Right kidney (tissue), 1 donor: ENCODE data around the gene DDX1.
"Not testable (repeated sequence)": the region's sequence is repeated elsewhere in the genome, so short reads cannot be mapped to it uniquely, and the experiment has no call there.

Experiments
- DNase-seq: peaks from one replicate; pipeline ENCODE4 v3.0.0-alpha.2; 2016

DDX1 gene

DNA sequence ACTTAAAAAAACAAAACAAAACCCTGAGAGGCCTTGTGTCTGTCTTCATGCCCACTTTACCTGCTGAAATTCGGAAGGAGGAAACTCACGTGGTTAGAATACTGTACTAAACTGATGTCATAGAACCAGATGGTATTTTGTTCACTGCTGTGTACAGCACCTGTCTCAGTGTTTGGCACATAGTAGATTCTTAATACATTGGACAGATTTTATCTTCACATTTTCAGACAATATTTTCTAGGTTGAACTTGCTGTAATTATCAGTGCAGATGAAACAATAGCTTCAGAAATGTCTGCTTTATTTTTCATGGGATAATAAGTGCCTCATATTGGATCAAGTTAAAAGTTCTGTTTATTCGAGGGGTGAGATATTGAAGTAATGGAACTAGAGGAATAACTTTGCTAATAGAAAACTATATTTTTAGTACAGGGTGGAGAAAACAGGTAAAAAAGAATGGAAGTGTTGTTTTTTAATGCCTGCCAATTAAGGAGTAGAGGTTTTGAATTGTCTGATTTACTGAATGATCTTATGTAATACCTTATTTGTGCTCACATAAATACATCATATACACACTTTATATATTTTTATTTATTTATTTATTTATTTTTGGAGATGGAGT is 23.7 kb downstream of the DDX1 start:
- DNase-seq, result no peak

DNA sequence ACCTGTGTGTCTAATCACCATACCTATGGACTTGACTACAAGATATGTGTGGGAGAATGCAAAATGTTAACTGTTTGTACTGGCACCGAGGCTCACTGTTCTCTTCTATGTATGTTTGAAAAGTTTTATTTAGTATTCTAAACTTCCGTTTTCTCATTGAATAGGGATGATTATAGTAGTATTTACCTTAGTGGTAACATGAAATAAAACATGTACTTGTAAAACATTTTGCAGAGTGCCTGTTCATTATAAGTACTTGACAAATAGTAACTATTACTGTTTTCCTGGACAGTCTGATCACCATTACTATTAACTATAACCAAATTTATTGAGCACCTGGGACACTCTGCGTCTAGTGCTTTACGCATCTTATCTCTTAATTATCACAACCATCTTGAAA is 24.8 kb downstream of the DDX1 start:
- no peak for DNase-seq

DNA sequence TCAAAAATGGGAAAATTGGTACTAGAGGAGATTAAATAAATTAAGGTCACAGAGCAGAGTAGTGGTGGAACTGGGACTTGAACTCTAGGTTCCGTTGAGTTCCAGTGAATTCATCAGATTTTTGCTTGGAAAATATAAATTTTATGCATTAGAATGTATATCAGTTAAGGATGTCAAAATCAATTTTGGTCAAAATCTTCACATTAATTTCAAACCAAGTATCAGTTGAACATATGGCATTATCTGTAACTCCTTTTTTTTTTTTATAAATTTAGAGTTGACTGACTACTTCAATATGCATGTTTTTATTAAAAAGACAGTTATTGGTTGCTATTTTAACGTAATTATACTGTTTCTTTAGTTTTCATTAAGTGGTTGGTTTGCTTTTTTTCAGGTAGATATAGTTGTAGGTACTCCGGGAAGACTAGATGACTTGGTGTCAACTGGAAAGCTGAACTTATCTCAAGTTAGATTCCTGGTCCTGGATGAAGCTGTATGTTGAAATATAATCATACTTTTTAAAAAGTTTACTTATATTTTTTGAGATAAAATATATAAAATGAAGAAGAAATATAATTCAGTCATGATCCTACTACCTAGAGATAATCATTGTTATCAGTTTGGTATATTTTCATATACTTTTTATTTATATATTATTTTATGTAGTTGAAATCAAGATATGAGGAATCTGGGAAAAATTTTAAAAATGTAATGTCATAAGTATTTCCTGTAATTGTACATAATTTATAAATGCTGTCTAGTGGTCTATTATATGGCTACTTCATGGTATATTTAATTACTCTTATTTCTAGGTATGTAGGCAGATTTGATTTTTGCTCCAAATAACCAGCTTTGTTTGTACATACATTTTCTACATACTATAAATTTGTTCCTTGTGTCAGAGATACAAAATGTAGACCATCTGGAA is 25.4 kb downstream of the DDX1 start:
- no peak for DNase-seq

DNA sequence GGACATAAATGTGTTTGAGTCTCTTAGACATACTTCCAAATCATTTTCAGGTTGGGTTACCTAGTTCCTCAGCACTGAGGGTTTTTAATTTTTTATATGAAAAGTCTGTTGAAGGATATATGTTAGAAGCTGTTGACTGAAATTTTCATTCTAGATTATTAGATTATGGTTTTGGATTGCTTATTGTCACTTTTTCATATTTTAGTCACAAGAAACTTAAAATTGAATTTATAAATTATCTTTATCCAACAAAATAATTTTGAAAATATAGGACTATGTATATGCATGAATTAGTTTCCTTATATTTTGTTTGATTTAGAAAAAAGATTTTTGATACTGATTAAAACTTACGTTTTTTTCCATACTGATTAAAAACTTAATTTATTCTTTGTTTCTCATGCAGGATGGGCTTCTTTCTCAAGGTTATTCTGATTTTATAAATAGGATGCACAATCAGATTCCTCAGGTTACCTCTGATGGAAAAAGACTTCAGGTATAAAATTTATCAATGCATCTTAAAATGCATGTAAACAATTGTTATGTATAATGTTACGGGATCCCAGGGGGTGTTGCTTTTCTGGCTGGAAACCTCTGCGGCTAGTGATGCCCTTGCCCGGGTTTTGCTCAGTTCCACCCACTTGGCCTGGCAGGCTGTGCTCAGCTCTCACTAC is 26.2 kb downstream of the DDX1 start:
- no peak for DNase-seq

DNA sequence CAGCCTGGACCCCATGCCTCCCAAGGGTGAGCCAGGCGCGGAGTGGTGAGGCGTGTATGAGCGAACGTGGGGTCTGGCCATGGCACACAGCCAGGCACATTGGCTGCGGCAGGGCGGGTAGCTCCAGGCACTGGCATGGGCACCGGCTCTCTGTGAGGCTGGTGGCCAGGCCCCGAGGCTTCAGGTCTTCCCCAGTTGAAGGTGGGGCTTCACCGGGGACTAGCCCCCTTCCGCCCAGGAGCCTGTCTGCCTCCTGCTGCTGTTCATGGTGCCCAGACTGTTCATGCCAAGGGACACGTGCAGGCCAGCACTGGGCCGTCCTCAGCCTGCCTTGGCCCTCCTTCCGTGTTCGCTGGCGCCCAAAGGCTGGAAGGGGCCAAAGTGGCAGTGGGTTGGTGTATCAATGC is 26.8 kb downstream of the DDX1 start:
- no peak for DNase-seq

DNA sequence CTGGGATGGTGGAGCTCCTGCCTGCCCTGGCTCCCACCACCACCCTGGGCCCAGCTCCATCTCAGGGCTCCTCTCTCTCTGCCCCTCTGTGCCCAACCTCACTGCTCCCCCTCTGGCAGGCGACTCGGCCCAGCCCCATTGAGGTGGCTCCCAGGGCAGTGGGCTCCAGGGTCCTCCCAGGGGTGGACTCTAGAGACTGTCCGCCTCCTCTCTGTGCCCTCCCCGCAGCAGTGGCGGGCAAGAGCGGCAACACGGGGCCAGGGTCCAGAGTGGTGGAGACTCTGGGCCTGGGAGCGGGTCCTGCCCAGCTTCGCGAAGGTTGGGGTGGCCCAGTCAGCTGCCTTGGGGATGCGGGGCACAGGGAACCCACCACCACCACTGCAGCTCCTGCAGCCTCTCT is 27.4 kb downstream of the DDX1 start:
- DNase-seq, result no peak

DNA sequence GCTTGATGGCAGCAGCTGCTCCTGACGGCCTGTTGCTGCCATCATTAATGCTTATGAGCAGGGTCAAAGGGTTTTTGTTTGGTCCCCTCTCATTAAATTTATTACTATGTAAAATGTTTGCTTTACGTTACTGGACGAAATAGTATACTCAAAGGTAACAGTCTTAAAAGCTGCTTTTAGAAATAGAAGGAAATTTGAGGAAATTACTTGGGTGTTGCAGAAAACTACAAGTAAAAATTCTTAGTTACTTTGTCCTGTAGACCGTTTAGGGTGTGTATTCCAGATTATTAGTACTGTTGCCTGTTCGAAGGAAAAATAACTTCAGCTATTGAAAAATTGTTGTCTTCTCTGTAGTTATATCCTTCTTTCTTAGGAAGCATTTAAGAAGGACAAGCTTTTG is 27.8 kb downstream of the DDX1 start:
- DNase-seq, result no peak

DNA sequence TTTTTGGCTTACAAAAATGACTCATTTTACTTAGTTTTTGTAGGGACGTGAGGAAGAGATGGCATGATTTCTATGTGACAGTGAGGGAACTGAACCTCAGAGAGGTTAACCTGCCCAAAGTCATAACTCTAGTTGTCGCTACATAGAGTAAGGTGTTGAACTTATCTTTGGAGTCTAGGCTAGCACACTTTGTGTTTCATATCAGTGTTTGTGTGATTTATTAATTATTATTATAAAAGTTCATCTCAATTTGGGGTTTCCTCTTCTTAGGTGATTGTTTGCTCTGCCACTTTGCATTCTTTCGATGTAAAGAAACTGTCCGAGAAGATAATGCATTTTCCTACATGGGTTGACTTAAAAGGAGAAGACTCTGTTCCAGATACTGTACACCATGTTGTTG is 28.3 kb downstream of the DDX1 start:
- DNase-seq, result no peak

DNA sequence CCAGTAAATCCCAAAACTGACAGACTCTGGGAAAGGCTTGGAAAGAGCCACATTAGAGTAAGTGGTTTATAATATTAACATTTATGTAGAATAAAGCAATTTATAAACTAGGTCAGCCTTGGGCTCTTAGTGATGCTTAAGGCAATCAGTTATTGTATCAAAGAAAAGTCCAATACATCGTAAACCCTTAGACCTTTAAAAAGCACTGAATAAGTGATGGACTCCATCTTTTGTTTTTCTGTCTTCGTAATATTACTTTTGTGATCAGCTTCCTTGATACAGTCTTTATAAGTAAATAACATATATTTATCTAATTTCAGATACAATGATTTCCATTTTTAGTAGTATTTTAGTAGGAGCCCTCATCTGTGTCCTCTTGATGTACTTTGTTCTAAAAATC is 28.7 kb downstream of the DDX1 start:
- DNase-seq, result no peak

DNA sequence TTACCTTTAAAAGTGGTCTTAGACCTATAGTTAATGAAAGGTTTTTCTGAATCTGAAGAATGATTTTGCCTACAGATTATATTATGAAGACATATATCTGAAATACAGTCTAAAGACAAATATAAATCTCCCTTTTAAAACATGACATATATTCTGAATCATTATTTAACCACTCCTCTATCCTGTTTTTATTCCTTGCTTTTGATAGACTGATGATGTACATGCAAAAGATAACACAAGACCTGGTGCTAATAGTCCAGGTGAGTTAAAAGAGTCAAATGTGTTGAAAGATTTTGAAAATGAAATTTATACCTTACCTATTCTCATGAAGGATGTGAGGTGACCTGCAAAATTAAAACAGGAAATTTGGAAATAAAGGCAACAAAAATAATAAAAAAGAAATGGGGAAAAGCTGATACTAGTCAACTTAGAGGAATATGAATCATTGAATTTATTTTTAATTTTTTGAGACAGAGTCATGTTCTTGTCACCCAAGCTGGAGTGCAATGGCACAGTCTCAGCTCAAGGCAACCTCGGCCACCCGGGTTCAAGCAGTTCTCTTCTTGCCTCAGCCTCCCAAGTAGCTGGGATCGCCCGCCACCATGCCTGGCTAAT is 29.3 kb downstream of the DDX1 start:
- no peak for DNase-seq

DNA sequence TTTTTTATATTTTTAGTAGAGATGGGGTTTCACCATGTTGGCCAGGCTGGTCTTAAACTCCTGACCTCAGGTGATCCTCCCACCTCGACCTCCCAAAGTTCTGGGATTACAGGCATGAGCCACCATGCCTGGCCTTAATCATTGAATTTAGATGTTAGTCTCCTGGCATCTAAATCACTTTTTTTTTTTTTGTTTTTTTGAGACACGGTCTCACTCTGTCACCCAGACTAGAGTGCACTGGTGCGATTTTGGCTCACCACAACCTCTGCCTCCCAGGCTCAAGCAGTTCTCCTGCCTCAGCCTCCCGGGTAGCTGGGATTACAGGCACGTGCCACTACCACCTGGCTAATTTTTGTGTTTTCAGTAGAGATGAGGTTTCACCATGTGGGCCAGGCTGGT is 29.8 kb downstream of the DDX1 start:
- not testable (repeated sequence) for DNase-seq

DNA sequence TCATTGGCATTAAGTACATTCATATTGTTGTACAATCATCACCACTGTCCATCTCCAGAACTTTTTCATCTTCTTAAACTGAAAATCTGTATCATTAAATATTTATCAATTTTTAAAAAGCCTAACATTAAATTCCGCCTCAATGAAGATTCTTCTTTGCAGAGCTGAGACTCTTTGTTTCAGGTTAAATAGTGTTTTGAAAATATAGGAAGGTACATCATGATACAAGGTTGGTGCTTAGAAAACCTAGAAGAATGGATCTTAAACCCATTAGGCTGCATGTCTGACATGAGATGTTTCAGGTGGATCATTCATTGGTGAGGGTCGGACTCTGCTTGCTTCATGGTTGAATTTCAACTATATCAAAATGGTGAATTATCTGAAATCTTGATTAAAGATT is 30.5 kb downstream of the DDX1 start:
- DNase-seq, result no peak

DNA sequence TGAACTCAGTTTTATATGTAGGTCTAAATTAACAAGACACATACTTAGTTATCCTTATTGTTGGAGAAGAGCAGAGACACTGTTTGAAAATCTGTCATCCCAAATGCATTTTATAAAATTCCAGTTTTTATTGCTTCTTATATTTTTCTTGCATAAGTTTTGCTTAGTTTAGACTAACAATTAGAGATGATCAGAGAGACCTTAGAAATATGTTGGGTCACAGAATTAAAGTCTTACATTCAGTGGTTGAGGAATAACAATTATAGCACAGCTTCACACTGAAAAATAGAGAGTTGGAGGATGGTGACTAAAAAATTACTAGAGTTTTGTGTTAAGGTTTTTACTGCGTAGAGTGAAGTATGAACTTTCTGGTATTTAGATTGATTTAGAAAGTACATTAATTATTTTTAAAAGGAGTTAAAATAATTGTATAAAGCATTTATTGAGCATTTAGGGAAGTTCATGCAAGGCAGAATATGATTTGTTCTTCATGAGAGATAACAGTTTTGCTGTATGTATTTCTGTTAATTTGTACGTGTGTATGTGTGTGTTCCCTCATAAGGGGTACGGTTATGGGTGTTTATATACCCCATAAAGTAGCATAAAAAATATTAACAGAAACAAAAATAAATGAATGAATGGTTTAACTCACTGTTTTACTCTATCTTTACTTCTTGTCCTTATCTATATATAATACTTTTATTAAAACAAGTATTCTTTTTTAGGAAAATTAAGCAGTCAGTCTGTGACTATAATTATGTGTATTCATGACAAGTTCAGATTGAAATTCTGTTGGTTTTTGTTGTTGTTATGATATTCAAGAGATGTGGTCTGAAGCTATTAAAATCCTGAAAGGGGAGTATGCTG is 31.2 kb downstream of the DDX1 start:
- no peak for DNase-seq

DNA sequence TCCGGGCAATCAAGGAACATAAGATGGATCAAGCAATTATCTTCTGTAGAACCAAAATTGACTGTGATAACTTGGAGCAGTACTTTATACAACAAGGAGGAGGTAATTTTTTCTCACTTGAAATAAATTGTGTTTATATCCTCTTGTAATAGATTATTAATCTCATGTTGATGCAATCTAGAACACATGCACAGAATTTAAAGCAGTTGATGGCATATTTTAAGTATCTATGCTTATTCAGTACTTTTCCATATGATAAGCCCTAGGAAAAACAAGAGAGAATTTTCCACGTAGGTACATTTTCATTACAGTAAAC is 31.8 kb downstream of the DDX1 start:
- no peak for DNase-seq

DNA sequence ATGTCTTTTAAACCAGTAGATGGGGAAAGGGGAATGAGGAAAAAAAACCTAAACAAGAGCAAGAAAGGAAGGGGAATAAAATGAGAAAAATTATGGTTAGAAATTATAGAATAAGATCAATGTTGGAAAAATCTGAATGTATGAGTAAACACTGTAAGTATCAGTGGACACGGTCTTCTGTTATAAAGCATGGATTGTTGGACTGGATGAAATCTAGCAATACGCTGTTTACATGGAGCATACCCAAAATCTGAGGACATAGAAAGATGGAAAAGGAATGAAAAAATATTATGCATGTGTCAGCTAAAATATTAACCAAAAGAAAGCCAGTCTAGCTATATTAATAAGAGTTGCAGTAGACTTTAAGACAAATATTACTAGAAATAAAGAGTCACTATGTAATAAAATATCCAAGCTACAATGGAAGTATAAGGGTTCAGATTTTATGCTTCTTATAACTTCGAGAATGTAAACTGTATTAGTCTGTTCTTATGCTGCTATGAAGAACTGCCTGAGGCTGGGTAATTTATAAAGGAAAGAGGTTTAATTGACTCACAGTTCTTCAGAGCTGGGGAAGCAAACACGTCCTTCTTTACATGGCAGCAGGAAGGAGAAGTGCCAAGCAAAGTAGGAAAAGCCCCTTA is 32.4 kb downstream of the DDX1 start:
- DNase-seq, result no peak

DNA sequence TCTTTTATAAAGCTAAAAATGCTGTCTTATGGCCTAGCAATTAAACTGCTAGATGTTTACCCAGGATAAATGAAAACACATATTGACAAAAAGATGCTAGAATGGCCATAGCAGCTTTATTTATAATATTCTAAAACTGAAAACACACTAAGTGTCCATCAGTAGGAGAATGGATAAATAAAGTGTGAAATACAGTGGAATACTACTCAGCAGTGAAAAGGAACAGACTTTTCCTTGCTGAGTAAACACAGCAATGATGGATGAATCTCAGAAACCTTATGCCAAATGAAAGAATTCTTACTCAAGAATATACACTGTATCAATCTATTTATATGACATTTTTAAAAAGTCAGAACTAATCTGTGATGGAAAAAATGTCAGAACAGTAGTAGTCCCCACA is 33.2 kb downstream of the DDX1 start:
- no peak for DNase-seq

DNA sequence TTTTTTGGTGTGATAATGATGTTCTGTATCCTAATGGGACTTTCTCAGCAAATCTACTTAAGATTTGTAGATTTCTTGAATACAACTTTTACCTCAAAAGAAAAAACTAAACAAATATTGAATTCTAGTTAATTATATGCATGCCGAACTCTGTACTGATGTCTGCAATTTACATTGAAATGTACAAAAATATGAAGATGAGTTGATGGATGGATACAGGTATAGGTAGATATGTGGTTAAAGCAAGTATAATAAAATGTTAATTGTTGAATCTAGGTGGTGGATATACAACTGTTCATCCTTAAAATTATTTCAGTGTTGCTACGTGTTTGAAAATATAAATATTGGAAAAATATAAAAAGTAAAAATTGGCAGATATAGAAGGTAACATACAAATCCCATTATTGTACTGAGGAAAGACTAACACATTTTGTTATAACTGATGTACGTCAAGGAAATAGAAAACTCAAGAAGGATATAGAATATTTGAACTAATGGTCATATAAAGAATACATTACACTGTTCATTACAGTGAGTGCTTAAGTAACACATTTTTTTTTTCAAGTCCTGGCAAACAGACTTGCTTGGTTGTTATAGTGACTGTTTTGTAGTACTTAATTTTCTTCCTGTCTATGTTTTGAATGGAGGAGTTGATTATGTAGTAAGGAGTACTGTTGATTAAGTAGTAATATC is 33.8 kb downstream of the DDX1 start:
- no peak for DNase-seq

DNA sequence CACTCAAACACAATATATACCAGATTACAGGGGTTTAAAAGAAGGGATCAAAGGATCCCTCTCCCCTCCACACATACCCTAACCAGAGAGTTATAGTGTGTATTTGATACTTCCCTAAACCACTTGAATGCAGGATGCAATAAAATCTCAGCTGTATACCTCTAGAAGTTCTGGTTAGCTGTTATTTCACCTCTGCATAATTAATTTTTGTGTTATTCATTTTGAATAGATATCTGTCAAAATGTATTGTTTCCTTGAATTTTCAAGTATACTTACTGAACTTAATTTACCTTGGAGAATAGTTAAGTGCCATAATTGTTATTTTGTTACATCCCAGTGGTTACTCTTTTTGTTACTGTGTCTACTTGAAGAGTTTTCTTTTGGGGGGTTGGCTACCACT is 34.5 kb downstream of the DDX1 start:
- DNase-seq, result no peak

DNA sequence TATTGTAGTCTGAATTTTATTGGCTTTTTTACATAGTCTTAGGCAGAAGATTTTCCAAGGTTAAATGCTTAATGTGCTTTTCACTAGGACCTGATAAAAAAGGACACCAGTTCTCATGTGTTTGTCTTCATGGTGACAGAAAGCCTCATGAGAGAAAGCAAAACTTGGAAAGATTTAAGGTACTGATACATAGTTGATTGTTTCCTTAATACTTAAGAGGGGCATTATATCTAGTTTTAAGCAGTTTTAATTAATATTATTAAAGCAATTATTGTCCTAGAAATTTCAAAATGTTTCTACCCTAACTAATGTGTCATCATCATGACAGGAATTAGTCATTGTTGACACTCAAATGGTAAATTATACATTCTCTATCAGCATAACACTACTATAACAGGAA is 35.3 kb downstream of the DDX1 start:
- DNase-seq, result no peak

DNA sequence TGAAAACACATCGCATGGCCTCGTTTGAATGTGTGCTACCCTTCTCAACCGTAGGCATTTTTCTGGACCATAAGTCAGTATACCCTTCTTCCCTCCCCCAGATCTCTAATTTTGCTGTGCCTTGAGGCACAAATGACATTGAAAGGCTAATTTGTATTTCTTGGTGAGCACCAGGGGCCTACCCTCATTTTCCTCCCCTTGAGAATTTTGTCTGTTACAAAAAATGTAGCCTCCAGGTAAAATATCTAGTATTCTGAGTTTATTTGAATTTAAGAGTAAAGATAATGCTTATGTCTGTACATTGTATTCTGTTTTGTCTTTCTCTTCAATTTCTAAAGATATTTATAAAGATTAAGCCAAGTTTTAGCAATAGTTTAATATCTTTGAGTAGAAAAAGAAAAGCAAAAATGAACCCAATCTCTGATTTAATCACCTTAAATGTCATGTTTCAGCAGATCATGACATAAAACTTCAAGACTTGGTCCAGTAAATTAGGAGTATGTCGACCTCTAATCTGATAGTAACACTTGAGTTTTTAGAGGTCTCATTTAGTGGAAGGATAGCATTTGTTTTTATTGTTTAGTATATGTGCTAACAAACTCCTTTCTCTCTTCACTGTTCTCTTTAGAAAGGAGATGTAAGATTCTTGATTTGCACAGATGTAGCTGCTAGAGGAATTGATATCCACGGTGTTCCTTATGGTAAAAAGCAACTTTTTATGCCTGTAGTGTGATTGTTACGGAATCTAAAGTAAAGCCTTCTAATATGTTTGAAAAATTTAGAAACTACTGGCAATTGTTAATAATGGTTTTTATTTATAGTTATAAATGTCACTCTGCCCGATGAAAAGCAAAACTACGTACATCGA is 36.4 kb downstream of the DDX1 start:
- DNase-seq, result no peak
